GM21528 (cell line): ENCODE results near the gene IFNA5.
A peak's percentile ranks its signal among the peaks of the same experiment; 100 is the strongest.

Source experiments
- ATAC-seq: cut with Tn5 transposase; IDR thresholded peaks from one replicate; pipeline ENCODE4 v1.9.1; 2021; ENCODE audit warnings: mild to moderate bottlenecking, moderate library complexity; ENCODE audit not compliant: unreplicated experiment, low FRiP score

The IFNA5 gene

DNA sequence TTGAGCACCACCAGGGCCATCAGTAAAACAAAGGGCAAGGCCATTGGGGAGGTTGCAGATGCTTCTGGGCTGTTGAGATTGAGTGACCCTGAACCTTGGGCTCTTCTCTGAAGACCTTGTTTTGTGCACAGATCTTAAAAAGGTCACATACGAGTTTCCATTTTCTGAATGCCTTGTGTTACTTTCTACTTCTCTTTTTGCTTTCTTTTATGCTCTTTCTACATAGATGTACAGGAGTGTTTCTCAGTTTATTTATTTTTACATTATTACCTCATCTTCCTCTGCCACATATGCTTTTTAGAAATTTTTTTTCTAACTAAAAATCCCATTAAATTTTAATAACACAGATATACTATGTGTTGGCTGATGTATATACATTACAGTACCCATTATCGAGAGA lies at the start of gene IFNA5:
TSS of gene IFNA5 (minus strand) at position 101 of the 400 bp plus-strand sequence. CDS start at position 44, 57 bp downstream.
- ATAC-seq, result no peak

DNA sequence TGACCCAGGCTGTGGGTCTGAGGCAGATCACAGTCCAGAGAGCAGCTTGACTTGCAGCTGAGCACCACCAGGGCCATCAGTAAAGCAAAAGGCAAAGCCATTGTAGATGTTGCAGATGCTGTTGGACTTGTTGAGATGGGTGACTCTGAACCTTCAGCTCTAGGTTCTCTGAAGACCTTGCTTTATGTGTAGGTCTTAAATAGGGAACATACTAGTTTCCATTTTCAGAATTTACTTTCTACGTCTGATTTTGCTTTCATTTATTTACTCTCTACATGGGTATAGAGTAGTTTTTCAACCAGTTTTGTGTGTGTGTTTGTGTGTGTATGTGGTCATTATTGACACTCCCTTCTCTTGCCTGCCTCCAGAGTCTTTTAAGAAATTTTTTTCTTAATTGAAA lies 45.7 kb upstream of the IFNA5 start, which contains the start of gene IFNA6:
TSS of gene IFNA6 (minus strand) at position 101 of the 400 bp plus-strand sequence. CDS start at position 101, 0 bp downstream.
- no peak for ATAC-seq

DNA sequence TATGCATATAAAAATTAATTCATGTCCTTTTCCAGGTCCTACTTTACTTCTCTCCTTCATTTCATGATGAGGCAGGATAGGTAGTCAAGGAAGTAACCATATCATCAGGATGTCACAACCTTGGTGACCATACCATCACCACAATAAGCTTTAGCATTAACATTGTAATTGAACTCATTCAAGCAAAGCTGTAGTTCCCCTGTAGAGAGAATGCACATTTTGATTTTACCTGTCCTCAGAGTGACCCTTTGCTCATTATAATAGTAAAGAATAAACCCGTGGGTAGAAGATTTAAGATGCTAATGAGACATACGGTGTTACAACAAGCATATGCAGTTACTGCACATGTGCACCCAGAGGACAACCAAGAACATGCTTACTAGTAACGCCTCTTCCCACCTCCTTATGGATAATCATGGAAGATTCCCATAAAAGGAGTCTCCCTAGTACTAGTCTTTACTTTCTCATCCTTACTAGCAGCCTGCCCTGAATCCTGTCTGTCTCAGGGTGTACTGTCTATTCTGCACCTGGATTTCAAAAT lies 43.4 kb upstream of the IFNA5 start:
- ATAC-seq, result no peak

DNA sequence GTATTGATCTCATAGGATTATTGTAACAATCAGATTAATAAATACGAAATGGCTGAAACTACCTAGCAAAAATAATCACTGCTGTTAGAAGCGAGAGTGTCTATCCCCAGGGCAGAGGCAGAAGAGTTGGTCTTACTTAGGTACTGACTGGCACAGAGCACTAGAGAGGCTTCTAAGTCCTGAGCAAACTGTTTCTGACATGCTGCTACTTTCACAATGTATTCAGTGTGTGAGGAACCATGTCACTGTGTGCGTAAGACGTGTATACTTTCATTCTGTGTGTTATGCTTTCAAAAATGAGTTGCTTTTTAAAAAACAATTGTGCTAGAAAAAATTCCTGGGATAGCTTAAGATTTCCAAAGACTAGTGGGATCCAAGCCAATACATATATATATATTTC lies 35.6 kb upstream of the IFNA5 start:
- ATAC-seq, result no peak

DNA sequence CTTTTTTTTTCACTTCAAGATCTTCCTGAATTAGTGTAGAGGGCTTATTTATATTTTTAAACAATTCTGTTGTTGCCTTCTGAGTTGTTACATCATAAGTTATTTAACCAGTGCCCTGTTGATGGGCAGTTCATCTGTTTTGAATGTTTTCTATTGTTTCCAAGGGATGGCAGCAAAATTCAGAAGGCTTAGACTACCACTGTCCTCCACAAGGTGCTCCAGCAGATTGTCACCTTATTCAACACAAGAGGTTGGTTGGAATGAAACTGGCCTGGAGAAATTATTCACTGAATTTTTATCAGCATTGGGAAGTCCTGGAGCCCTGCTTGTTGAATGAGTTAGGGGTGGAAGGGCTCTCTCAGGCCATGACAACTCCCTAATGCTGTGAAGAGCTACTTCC lies 31.3 kb upstream of the IFNA5 start:
- ATAC-seq, result no peak

DNA sequence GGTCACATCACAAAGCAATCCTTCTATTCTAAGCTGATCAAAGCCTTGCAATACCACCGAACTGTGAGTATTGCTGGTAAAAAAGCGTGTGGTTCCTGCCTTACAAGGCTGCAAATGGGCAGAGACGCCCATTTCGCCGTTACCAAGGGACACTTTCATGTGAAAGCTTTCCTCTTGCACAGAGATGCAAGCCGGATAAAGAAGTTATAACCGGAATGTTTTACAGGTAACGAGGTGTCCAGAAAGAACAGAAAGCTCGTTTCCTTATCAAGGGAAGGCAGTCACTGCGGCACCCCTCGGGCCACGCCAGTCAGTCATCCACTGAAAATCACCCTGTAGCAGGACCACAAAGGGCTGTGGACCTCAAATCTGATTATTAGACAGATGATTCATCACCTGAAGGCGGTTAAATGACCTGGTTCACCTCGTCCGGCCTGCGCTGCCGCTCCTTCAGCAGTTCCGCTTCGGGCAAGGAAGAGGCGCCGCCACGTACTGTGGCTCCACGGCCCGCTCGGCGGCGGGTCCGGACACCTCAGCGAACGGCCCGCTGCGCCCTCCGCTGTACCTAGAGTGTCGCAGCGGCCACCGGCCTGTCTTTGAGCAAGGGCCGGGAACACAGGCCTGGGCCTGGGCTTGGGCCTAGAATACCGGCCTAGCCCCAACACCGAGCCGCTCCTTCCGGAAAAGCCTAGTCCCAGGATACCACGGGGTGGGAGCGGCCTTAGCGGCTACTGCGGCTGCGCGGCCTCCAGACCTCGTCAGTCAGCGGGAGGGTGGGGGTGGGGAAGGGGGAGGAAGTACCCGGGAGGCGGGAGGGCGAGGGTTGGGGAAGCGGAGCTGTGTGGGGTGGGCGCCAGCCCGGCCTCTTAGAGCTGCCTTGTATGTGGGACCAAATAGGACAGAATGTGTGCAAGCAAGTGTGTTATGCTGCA lies 29.9 kb upstream of the IFNA5 start, which contains the start of gene KLHL9:
TSS of gene KLHL9 (minus strand) at position 704 of the 932 bp plus-strand sequence. CDS start at position 159, 545 bp downstream.
- peak; percentile 92 for ATAC-seq

DNA sequence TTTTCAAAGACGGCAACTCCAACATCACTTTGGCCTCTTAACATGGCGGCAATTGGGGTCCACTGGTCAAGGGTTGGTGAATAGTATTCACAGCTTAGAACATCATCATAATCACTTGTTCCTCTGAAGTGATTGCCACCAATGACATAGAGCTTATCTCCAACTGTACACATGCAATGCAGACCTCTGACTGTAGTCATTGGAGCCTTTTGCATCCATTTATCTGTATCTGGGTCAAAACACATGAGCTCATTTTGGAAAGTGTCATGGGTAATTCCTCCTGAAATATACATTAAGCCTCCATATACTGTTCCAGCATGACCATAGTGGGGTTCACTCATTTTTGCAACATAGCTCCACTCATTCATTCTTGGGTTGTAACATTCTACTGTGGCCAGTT lies 28.1 kb upstream of the IFNA5 start:
- no peak for ATAC-seq

DNA sequence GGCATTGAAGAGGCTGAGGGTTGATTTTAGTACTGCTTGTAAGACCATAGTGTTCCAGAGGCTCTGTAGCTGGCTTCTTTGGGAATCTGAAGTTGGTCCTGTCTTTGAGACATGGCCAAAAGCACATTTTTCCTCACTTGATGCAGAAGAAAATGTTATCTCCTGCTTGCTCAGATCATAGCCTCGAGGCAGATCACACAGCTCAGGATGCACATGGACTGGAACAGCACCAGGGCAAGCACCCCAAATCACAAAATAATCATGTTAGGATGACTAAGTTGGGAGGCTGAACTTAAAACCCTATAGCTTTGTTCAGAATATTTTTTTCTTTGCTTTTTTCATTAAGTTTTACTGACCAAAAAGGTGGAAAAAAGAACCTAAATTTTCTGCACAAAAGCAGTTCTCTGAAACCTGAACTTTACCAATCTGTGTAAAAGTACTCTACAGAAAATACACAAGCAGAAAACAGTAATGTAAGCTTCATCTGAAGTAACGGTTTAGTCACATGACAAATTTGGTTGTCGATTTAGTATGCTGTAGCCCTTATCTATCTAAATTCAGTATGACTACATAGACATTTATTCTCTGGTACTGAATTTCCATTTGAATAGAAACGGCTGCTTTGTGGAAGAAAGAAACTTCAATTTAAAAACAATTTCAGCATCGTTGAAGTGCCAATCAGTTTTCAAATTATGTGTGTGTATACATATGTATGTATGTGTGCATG lies 26.7 kb upstream of the IFNA5 start:
- no peak for ATAC-seq

DNA sequence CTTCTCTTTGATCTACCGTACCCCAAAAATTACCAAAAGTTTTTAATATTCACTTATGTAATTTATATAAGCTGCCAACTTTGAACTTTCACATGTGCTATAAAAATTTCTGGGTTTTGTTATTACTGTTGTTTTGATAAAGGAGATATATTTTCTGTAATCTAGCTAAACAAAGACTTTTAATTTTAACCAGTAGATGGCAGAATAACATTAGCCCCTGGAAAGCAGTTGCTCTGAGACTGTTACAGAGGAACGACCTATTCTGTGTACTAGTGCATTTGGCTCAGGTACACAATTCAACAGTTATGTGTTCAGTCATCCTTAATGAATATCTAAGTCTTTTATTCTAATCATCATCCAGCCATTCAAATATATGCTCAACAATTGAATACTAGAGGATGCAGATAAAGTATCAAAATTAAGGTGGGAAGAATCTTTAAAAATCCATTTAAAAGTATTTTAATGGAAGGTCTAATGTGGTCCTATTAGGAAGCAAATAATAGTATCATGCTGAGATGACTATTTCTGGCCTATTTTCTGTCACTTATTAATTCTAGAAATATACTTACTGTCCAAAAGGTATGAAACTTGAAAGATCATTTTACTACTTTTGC lies 21.5 kb upstream of the IFNA5 start:
- peak; percentile 77 for ATAC-seq

DNA sequence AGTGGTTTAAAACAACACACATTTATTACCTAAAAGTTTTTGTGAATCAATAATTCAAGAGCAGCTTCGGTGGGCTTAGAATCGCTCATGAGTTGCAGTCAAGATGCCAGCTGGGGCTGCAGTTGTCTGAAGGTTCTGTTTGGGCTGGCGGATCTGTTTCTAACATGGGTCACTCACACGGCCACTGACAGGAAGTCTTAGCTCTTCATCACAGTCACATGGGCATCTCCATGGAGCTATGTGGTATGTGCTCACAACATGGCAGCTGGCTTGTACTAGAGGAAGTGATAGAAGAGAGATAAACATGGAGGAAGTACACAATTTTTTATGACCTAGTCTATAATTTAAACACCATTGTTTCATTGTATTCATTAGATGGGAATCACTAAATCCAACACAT lies 18.9 kb upstream of the IFNA5 start:
- no peak for ATAC-seq

DNA sequence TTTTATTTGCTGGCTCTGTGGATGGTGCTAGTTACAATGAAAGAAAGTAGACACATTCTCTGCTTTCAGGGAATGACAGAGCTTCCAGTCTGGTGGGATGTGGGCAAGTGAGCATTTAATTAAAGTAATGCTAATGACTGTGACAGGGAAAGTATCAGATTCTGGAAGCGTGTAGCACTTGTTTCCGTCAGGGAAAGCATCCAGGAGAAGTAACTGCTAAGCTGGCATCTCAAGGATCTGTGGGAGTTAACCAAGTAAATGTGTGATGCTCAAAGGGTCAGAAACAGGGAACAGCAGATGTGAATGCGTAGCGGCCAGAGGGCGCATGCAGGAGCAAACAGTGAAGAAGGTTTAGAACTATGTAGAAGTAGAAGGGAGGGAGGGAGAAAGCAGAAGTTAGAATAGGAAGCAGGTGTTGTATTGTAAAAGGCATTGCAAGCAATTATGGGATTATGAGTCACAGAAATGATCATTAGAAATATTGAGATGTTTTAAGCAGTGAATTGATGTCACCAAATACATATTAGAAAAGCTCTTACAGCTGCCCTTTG lies 17.9 kb upstream of the IFNA5 start:
- ATAC-seq, result no peak

DNA sequence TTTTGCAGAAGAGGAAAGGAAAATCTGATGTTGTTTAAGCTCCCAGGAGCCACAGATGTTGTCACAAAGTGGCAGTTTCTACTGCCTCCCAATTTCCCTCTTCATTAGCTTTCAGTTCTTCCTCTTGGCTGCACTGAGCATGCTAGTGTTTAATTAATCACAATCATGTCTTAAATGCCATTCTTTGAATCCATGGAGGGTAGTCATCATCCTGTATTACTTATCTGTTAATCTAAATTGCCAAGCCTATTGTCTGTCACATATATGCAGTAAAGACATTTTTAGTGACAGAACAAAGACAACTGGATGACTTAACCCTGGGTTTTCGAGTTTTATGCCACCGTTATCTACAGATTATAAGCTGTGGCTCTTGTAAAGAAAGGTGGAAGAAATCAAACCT lies 15.4 kb upstream of the IFNA5 start:
- no peak for ATAC-seq

DNA sequence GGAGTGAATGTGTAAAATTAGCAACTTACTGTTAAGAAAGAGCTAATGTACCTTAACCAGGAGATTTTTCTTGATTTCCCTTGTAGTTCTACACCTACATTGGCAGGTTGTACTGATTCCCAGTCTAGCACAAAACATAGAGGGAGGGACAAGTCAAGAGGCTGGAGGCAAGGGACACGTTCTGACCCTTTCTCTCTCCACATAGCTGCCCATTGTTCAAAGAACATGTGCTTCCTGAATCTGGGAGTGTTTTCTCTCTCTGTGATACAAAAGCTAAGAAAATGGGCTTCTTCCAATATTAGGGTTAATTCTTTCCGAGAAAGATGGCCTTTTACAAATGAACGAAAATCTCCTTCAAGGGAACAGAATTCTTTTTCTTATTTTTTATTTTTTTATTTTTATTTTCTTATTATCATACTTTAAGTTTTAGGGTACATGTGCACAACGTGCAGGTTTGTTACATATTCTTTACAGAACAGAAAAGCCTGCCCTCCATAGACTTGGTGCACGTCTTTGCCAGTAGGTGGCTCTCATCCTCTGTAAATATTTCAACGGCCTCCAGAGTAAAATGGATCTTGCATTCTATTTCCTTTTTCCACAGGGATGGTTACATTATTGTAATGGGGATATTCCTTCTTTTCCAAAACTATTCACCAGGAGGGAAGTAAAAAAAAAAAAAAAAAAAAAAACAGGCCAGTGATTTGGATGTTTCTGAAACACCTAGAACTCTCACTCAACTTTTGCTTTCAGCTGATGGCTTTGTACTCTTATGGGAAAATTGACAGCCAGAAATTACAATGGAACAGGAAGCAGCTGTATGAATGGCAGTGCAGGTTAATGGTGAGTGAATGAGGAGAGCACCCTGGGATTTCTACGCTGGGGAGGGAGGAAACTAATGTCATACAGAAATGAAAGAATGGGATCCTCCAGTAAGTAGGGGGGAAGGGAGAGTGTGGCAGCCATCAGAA lies 13.1 kb upstream of the IFNA5 start:
- ATAC-seq, result no peak

DNA sequence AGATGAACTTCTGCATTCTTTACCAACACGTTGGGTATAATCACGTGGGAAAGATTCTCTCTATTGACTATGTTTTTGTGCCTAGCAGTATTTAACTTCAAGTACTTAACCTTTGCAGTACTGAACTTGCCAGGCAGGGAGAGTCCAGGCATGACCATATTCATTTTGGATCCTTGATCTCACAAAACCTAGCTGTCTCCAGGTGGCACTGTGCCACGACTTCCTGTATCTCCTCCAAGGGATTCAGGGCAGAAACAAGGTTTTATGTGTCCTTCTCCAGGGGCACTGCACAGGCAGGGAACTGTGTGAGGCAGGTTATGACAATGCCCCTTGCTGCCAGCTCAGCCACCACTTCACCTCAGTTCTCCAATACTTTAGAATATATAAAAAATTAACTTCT lies 11.7 kb upstream of the IFNA5 start:
- no peak for ATAC-seq

DNA sequence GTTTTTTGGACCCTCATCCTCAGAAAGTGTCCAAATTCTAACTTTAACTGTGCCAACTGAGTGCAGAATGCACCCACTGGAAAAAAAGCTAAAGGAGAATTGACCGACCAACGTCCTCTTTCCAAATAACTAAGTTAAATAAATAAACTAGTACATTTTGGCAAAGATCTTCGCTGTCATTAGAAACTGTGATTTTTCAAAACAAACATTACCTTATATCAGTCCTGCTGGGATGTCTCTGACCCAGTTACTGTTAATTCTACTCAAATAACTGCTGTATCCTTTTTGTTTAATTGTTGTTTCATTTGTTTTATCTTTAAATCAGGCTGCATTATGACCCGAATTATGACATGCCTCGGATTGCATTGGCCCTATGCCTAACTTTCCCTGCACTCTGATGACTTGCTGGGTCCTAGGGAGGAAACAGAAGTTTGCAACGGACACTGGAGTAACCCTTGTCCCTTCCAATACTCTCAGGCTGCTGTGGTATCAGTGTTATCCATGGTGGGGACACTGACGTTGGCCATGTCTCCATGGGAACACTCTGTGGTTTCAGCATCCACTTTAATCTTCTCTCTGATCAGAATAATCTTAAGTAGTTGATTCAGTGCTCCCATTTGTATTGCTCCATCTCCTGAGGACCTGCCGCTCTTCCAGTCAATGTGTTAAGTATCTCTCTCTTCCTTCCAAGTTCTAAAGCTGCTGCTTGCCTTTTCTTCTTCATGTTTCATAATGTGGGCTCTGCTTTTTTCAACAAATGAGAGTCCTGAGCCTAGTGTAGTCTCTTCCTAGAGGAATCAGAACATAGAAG lies 11.1 kb upstream of the IFNA5 start:
- no peak for ATAC-seq

DNA sequence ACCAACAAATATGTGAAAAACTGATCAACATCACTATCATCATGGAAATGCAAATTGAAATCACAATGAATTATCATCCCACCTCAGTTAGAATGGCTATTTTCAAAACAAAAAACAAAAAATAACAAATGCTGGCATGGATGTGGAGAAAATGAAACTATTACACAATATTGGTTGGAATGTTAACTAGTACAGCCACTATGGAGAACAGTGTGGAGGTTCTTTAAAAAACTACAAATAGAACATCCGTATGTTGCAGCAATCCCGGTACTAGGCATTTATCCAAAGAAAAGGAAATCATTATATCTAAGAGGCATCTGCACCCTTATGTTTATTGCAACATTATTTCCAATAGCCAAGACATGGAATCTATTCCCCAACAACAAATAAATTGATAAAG lies 9.0 kb upstream of the IFNA5 start:
- no peak for ATAC-seq

DNA sequence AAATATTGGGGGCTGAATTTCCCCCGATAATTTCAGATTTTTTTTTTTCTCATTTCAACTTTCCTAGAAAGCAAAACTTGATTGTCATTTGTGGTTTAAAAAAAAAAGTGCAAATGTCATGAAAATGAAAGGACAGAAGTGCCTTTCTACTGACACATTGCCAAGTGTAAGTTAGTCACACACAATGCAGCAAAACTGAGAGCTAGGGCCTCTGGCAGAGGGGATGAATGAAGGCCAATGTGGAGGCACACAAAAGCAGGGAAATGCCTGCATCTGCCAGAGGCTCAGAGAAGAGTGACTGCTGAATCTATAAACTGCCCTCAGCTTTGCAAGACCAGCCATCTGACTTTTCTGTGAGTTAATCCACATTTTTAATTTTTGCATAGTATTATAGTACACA lies 6.8 kb upstream of the IFNA5 start:
- no peak for ATAC-seq

DNA sequence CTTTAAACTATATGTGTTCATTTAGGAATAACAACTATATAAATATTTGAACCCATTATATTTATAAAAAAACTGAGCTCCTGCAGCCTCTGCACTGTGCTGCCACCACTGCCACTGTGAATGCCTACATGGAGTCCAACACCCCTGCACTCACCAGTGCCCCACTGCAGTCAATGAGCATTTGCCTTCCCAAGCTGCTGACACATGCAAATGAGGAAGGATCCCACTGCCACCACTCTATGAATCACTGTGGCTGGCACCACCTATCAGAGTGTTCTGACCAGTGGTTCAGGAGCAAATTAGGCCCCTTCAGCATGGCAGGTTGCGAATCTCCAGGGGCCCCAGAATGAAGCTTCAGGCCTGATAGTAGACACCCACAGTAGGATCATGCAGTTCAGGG lies 9.1 kb downstream of the IFNA5 start:
- ATAC-seq, result no peak
